NCI-H146 (cell line): ENCODE data around the gene MYL3.

Experiments
- DNase-seq: peaks from one replicate; lab custom pipeline; 2025; lab: John Stamatoyannopoulos, UW

MYL3 gene

GRCh38 chr3:46849686-46850467, 13.4 kb downstream of the MYL3 start:
- DNase-seq = no peak

- no peak for DNase-seq
These were observed 14.1 kb downstream of the MYL3 start for GRCh38 chr3:46849045-46849631.

- DNase-seq = no peak
These were observed 14.8 kb downstream of the MYL3 start for GRCh38 chr3:46848271-46849044.

GRCh38 chr3:46847744-46848143, 15.5 kb downstream of the MYL3 start:
- no peak for DNase-seq

GRCh38 chr3:46846624-46847542, 16.4 kb downstream of the MYL3 start:
- DNase-seq = no peak

- DNase-seq = peak; percentile 78
These were observed 17.2 kb downstream of the MYL3 start for GRCh38 chr3:46845860-46846623.

- DNase-seq = peak; percentile 74
These were observed 17.8 kb downstream of the MYL3 start for GRCh38 chr3:46845397-46845859.

- DNase-seq = no peak
These were observed 18.3 kb downstream of the MYL3 start for GRCh38 chr3:46844881-46845312.

GRCh38 chr3:46844397-46844796, 18.8 kb downstream of the MYL3 start:
- no peak for DNase-seq

GRCh38 chr3:46843508-46843907, 19.7 kb downstream of the MYL3 start:
- DNase-seq = no peak

GRCh38 chr3:46840491-46840890, 22.8 kb downstream of the MYL3 start:
- no peak for DNase-seq

GRCh38 chr3:46838301-46838700, 24.9 kb downstream of the MYL3 start:
- DNase-seq = no peak

- DNase-seq = no peak
These were observed 27.8 kb downstream of the MYL3 start for GRCh38 chr3:46835491-46835890.

GRCh38 chr3:46835054-46835453, 28.2 kb downstream of the MYL3 start:
- DNase-seq = no peak

- DNase-seq = no peak
These were observed 29.6 kb downstream of the MYL3 start for GRCh38 chr3:46833346-46834300.

- DNase-seq = no peak
These were observed 31.4 kb downstream of the MYL3 start for GRCh38 chr3:46831841-46832240.

GRCh38 chr3:46831316-46831715, 31.9 kb downstream of the MYL3 start:
- DNase-seq = no peak

- no peak for DNase-seq
These were observed 32.4 kb downstream of the MYL3 start for GRCh38 chr3:46830801-46831200.

GRCh38 chr3:46829699-46830208, 33.5 kb downstream of the MYL3 start:
- DNase-seq = peak; percentile 85

GRCh38 chr3:46825450-46825849, 37.8 kb downstream of the MYL3 start:
- no peak for DNase-seq
